GM19463 (cell line): ENCODE data around the gene OGG1.

ENCODE experiments used
- ATAC-seq: cut with Tn5 transposase; IDR thresholded peaks from one replicate; pipeline ENCODE4 v1.9.1; 2021; ENCODE audit warnings: mild to moderate bottlenecking, moderate library complexity; ENCODE audit not compliant: unreplicated experiment

Gene OGG1

GRCh38 chr3:9781978-9782603 is 32.3 kb downstream of the OGG1 start:
- ATAC-seq: no peak

GRCh38 chr3:9782770-9783169 is 33.0 kb downstream of the OGG1 start:
- no peak for ATAC-seq

GRCh38 chr3:9783954-9784353 is 34.2 kb downstream of the OGG1 start:
- ATAC-seq: no peak

- no peak for ATAC-seq
These were observed 35.2 kb downstream of the OGG1 start for GRCh38 chr3:9784965-9785364.

GRCh38 chr3:9785602-9786001 is 35.9 kb downstream of the OGG1 start:
- ATAC-seq: no peak

- no peak for ATAC-seq
These were observed 36.5 kb downstream of the OGG1 start for GRCh38 chr3:9786209-9786739.

- no peak for ATAC-seq
These were observed 37.3 kb downstream of the OGG1 start for GRCh38 chr3:9786825-9787669.

- ATAC-seq: no peak
These were observed 38.0 kb downstream of the OGG1 start for GRCh38 chr3:9787714-9788113.

GRCh38 chr3:9791127-9791526 is 41.4 kb downstream of the OGG1 start:
- no peak for ATAC-seq

GRCh38 chr3:9791790-9792404 is 42.1 kb downstream of the OGG1 start:
- no peak for ATAC-seq

GRCh38 chr3:9792405-9793160 is 42.8 kb downstream of the OGG1 start, which contains the start of the genes ARPC4 and TADA3:
TSS of gene ARPC4 (plus strand) at chr3:9793082. CDS start at chr3:9793122, 40 bp downstream.
TSS of gene TADA3 (minus strand) at chr3:9792473. CDS start at chr3:9791466, 1,007 bp downstream.
- peak; percentile 75 for ATAC-seq

- no peak for ATAC-seq
These were observed 43.5 kb downstream of the OGG1 start for GRCh38 chr3:9793161-9793781.

- ATAC-seq: no peak
These were observed 44.6 kb downstream of the OGG1 start for GRCh38 chr3:9794400-9794799.

- ATAC-seq: no peak
These were observed 45.5 kb downstream of the OGG1 start for GRCh38 chr3:9795207-9795606.

GRCh38 chr3:9797196-9797945 is 47.6 kb downstream of the OGG1 start:
- ATAC-seq: no peak

- ATAC-seq: no peak
These were observed 50.8 kb downstream of the OGG1 start for GRCh38 chr3:9800529-9800928.

- ATAC-seq: no peak
These were observed 53.7 kb downstream of the OGG1 start for GRCh38 chr3:9803494-9803893.

- ATAC-seq: no peak
These were observed 55.2 kb downstream of the OGG1 start for GRCh38 chr3:9804996-9805395.

- ATAC-seq: no peak
These were observed 56.4 kb downstream of the OGG1 start for GRCh38 chr3:9806137-9806536.
